Stomach (tissue), 9 donors: Measurements from ENCODE around the gene ZDBF2. TPM values are rescaled to one million over a fixed set of nuclear protein-coding genes. Genes with fewer than 3 reads are reported as not detected.

Experiments
- DNase-seq, 2 donors: peaks; one replicate each; pipeline versions ENCODE4 v3.0.0 to v3.0.0-alpha.2; 2013 to 2019
- H3K27ac ChIP-seq, 5 donors: fragments of 200-600 bp in 4 of 5; sonication (generic) in 4 of 5; one replicate each; pipeline ENCODE4 v1.5.1; 2013 to 2019; ENCODE audit warnings: mild to moderate bottlenecking in 1 of 5, moderate library complexity in 1 of 5
- H3K27me3 ChIP-seq, 3 donors: fragments of 200-600 bp; sonication (generic); one replicate each; pipeline ENCODE4 v1.5.1; 2017 to 2019; ENCODE audit warnings: mixed run types in 1 of 3
- H3K36me3 ChIP-seq, 4 donors: fragments of 200-600 bp; sonication (generic); 1 replicate in 3 of 4; 2 replicates in 1 of 4; pipeline ENCODE4 v1.5.1; 2016 to 2019
- H3K4me1 ChIP-seq, 4 donors: fragments of 200-600 bp; sonication (generic); one replicate each; pipeline ENCODE4 v1.5.1; 2016 to 2019
- H3K4me3 ChIP-seq, 4 donors: fragments of 200-600 bp; sonication (generic) in 3 of 4; one replicate each; pipeline ENCODE4 v1.5.1; 2016 to 2019; ENCODE audit warnings: mild to moderate bottlenecking in 1 of 4
- H3K9me3 ChIP-seq, 4 donors: fragments of 200-600 bp; sonication (generic); one replicate each; pipeline ENCODE4 v1.5.1; 2016 to 2019
- EP300 ChIP-seq: sonication (generic); formaldehyde crosslinking; IDR thresholded peaks from one replicate; pipeline ENCODE4 v1.6.1; 2017; ENCODE audit warnings: antibody characterized with exemption
- POLR2A ChIP-seq, 4 donors: fragments of 450-650 bp; IDR thresholded peaks; one replicate each; pipeline ENCODE4 v1.6.1; 2016; ENCODE audit warnings: antibody characterized with exemption in 4 of 4, control low read depth in 2 of 4, mild to moderate bottlenecking in 1 of 4, moderate library complexity in 1 of 4
- POLR2AphosphoS5 ChIP-seq, 3 donors: sonication (generic); formaldehyde crosslinking; IDR thresholded peaks; one replicate each; pipeline ENCODE4 v1.6.1; 2016; ENCODE audit warnings: antibody characterized with exemption in 3 of 3
- WGBS, 5 donors: extraction: QIAGEN DNeasy Blood & Tissue Kit in 3 of 5; methylation state at CpG; one replicate each; pipeline versions ENCODE4 v1.1.5 to v1.1.7; 2013 to 2018; 5-methylcytosine and 5-hydroxymethylcytosine counted together
- intact Hi-C: fragments of 100-400 bp; cut with DNase I; formaldehyde crosslinking; loops from one replicate; pipeline ENCODE4 v1.15.1; 2023; ENCODE audit warnings: low total_unique reads
- polyA plus RNA-seq, 3 donors: library from polyadenylated mRNA; stranded (reverse); fragments of 200-250 nt; gene quantifications; one replicate each; pipeline ENCODE4 v1.2.3, GENCODE V29; 2013
- total RNA-seq, 5 donors: library from RNA; depleted of rRNA; stranded (reverse); fragments of >200 nt; gene quantifications; one replicate each; pipeline versions ENCODE4 v1.1.0 to v1.2.3, GENCODE V29; 2014 to 2016
- TF ChIP-seq, protein P1 (sequence below), 7 experiments: fragments of 450-650 bp in 4 of 7; fragments of 200-600 bp in 3 of 7; sonication (generic) in 3 of 7; IDR thresholded peaks; one replicate each; pipeline ENCODE4 v1.5.1; 2016 to 2019; ENCODE audit warnings: antibody characterized with exemption in 7 of 7, control low read depth in 2 of 7, mild to moderate bottlenecking in 1 of 7
- donor health status: healthy with polysubstance abuse.
- donor health status: Bipolar disorder and iron deficiency.
- donor health status: healthy.

The ZDBF2 gene
- total and polyA plus RNA-seq, 8 donors, result 0.93 to 38.5 (median 6.5) TPM

- Histone ChIP-seq H3K4me1 (no peaks in the 10 kb centered on the region), H3K27me3 (no peaks in the 10 kb centered on the region), H3K27ac (no peak overlapping the region), H3K4me3 (no peak overlapping the region), H3K36me3 (no peaks in the 10 kb centered on the region), H3K9me3 (no peaks in the 10 kb centered on the region)
- intact Hi-C loops, result no loop called here
- TF ChIP-seq POLR2AphosphoS5 (IDR thresholded peaks at IDR 0.05), result no peak
- no peak for TF ChIP-seq EP300
- TF ChIP-seq POLR2A (IDR thresholded peaks at IDR 0.05), result no peak
- TF ChIP-seq, protein P1, sequence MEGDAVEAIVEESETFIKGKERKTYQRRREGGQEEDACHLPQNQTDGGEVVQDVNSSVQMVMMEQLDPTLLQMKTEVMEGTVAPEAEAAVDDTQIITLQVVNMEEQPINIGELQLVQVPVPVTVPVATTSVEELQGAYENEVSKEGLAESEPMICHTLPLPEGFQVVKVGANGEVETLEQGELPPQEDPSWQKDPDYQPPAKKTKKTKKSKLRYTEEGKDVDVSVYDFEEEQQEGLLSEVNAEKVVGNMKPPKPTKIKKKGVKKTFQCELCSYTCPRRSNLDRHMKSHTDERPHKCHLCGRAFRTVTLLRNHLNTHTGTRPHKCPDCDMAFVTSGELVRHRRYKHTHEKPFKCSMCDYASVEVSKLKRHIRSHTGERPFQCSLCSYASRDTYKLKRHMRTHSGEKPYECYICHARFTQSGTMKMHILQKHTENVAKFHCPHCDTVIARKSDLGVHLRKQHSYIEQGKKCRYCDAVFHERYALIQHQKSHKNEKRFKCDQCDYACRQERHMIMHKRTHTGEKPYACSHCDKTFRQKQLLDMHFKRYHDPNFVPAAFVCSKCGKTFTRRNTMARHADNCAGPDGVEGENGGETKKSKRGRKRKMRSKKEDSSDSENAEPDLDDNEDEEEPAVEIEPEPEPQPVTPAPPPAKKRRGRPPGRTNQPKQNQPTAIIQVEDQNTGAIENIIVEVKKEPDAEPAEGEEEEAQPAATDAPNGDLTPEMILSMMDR (IDR thresholded peaks at IDR 0.05), result no peak
- 67 to 78% (median 69%) methylated on average over 1 of the region's 1 CpG for WGBS, 5 donors
- no peak for DNase-seq
Measured at GRCh38 chr2:206337956-206338355, 63.5 kb downstream of the ZDBF2 start.

DNA sequence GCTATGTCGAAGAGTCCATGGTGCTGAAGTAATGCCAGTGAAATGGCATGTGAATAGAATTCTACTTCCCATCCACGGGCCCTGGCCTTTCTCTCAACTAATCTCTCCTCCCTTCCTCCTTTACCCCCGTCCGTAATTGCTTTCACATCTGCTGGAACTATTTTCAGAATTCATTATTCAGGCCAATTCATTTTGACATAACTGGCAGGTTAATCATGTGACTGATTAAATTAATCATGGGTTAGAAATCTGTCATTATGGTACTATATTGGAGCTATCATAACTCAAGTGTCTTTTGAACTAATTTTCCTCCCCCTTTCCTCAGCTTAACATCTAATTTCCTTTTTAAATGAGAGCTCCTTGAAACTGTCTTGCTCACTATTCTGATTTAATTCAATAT, 66.9 kb downstream of the ZDBF2 start:
- no peak overlapping the region for H3K4me3 ChIP-seq
- H3K27ac ChIP-seq, result no peak overlapping the region
- H3K27me3 ChIP-seq, result no peaks in the 10 kb centered on the region
- TF ChIP-seq, protein P1 (IDR thresholded peaks at IDR 0.05), result no peak
- TF ChIP-seq POLR2A (IDR thresholded peaks at IDR 0.05), result no peak
- TF ChIP-seq POLR2AphosphoS5 (IDR thresholded peaks at IDR 0.05), result no peak
- no peak for TF ChIP-seq EP300
- H3K9me3 ChIP-seq, result peaks cover 0 to 4% (median 0%) of the 10 kb centered on the region in 4 donors
- no peaks in the 10 kb centered on the region for H3K36me3 ChIP-seq
- intact Hi-C loops, result no loop called here
- DNase-seq, result no peak
- no peaks in the 10 kb centered on the region for H3K4me1 ChIP-seq
- WGBS, 5 donors, result 65 to 79% (median 76%) methylated on average over 4 of the region's 4 CpGs

GRCh38 chr2:206343144-206343543, 68.7 kb downstream of the ZDBF2 start:
- Histone ChIP-seq H3K27me3 (no peaks in the 10 kb centered on the region), H3K36me3 (no peaks in the 10 kb centered on the region), H3K4me3 (no peak overlapping the region), H3K4me1 (no peaks in the 10 kb centered on the region), H3K27ac (no peak overlapping the region), H3K9me3 (peaks cover 0 to 4% (median 0%) of the 10 kb centered on the region in 4 donors)
- TF ChIP-seq EP300, result no peak
- no peak for TF ChIP-seq POLR2AphosphoS5 (IDR thresholded peaks at IDR 0.05)
- TF ChIP-seq POLR2A (IDR thresholded peaks at IDR 0.05), result no peak
- TF ChIP-seq, protein P1 (IDR thresholded peaks at IDR 0.05), result no peak
- 37 to 58% (median 43%) methylated on average over 4 of the region's 4 CpGs for WGBS, 5 donors
- no peak for DNase-seq
- intact Hi-C loops, result no loop called here

DNA sequence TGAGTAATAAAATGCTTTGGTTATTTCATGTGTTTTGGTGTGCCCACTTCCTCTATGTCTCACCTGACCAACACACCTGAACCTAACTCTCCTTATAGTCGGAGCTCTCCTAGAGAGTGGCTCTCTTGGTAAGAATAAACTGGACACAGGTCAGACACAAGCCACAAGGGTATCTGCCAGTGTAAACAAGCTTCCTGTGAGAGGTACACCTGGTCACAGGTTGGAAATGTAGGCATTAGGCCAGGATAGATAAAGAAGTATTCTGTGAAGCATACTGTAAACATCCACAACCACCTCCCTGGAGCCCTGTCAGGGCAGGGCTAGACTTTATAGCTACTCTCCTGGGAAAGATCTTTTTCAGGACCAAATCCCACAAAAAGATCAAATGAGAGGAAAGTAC, 69.4 kb downstream of the ZDBF2 start:
- Histone ChIP-seq H3K9me3 (peaks cover 0 to 4% (median under 1%) of the 10 kb centered on the region in 4 donors), H3K27ac (no peak overlapping the region), H3K27me3 (no peaks in the 10 kb centered on the region), H3K4me3 (no peak overlapping the region), H3K4me1 (no peaks in the 10 kb centered on the region), H3K36me3 (no peaks in the 10 kb centered on the region)
- no peak for DNase-seq
- TF ChIP-seq, protein P1 (IDR thresholded peaks at IDR 0.05), result no peak
- TF ChIP-seq POLR2AphosphoS5 (IDR thresholded peaks at IDR 0.05) (no peak), EP300 (no peak)
- intact Hi-C loops, result no loop called here
- 34 to 53% (median 38%) methylated on average over 1 of the region's 1 CpG for WGBS, 5 donors
